OCI-LY7 (cell line): ENCODE data around the gene CCDC9. TPM values are rescaled to one million over a fixed set of nuclear protein-coding genes. Genes with fewer than 3 reads are reported as not detected.

Experiments
- BruUV-seq: library from RNA; stranded (reverse); fragments of 400-500 nt; replicated peaks from 2 replicates; lab custom pipeline; 2021; lab: Mats Ljungman, UMichigan
- CTCF ChIA-PET: fragments of 300-600 bp; sonication (Branson Sonifier 250); formaldehyde crosslinking; loops from one replicate; lab custom pipeline; 2022; ENCODE audit warnings: antibody characterized with exemption; ENCODE audit not compliant: unreplicated experiment; lab: Charles Lee
- POLR2A ChIA-PET: fragments of 300-600 bp; sonication (Branson Sonifier 250); formaldehyde crosslinking; loops from one replicate; lab custom pipeline; 2022; ENCODE audit warnings: antibody characterized with exemption; lab: Charles Lee
- DNase-seq: peaks from one replicate; pipeline ENCODE4 v3.0.0-alpha.2; 2015; ENCODE audit warnings: low spot score
- H2AFZ ChIP-seq: fragments of 200-600 bp; sonication (generic), shearing (Covaris generic); 2 replicates; pipeline ENCODE4 v1.6.1; 2014; ENCODE audit warnings: mild to moderate bottlenecking, antibody characterized with exemption, low read length, moderate library complexity
- H3K27ac ChIP-seq: fragments of 200-600 bp; sonication (generic); 2 replicates; pipeline ENCODE4 v1.5.1; 2014; ENCODE audit warnings: mixed run types, low read depth, mild to moderate bottlenecking, moderate library complexity, low read length, inconsistent platforms; ENCODE audit not compliant: poor library complexity, severe bottlenecking
- H3K36me3 ChIP-seq: fragments of 200-600 bp; sonication (generic); 2 replicates; pipeline ENCODE4 v1.6.1; 2014; ENCODE audit warnings: mild to moderate bottlenecking, antibody characterized with exemption, low read length, moderate library complexity, mixed read lengths; ENCODE audit not compliant: insufficient read depth
- H3K4me1 ChIP-seq: fragments of 200-600 bp; sonication (generic); 2 replicates; pipeline ENCODE4 v1.5.1; 2014; ENCODE audit warnings: mild to moderate bottlenecking, low read length; ENCODE audit not compliant: insufficient read depth, poor library complexity, severe bottlenecking
- H3K4me2 ChIP-seq: fragments of 200-600 bp; sonication (generic); 2 replicates; pipeline ENCODE4 v1.6.1; 2014; ENCODE audit warnings: mild to moderate bottlenecking, low read length
- H3K4me3 ChIP-seq: fragments of 200-600 bp; sonication (generic); 2 replicates; pipeline ENCODE4 v1.5.1; 2014; ENCODE audit warnings: mild to moderate bottlenecking, low read depth, low read length; ENCODE audit not compliant: poor library complexity, severe bottlenecking
- H3K79me2 ChIP-seq: fragments of 200-600 bp; sonication (generic); 2 replicates; pipeline ENCODE4 v1.6.1; 2016; ENCODE audit warnings: low read depth, mild to moderate bottlenecking, low read length, moderate library complexity, mixed read lengths; ENCODE audit not compliant: insufficient read depth
- H3K9me2 ChIP-seq: fragments of 200-600 bp; sonication (generic); 2 replicates; pipeline ENCODE4 v1.6.1; 2016; ENCODE audit warnings: mild to moderate bottlenecking, low read length, mixed read lengths; ENCODE audit not compliant: insufficient read depth
- H3K9me3 ChIP-seq: fragments of 200-600 bp; sonication (generic); 2 replicates; pipeline ENCODE4 v1.6.1; 2014; ENCODE audit warnings: mild to moderate bottlenecking, mixed run types, low read length, mixed read lengths
- H4K20me1 ChIP-seq: fragments of 200-600 bp; sonication (generic); 2 replicates; pipeline ENCODE4 v1.6.1; 2014; ENCODE audit warnings: mild to moderate bottlenecking, antibody characterized with exemption, low read length, moderate library complexity, mixed read lengths; ENCODE audit not compliant: insufficient read depth
- CTCF ChIP-seq: fragments of 200-600 bp; sonication (generic); conservative IDR thresholded peaks from 2 replicates; pipeline ENCODE4 v1.5.1; 2014; ENCODE audit warnings: mild to moderate bottlenecking, antibody characterized with exemption, low read length, moderate library complexity, mixed read lengths
- EZH2phosphoT487 ChIP-seq: fragments of 200-600 bp; sonication (generic); IDR thresholded peaks from 2 replicates; pipeline ENCODE4 v1.6.1; 2018; ENCODE audit warnings: low read depth, borderline replicate concordance, mild to moderate bottlenecking, mixed run types, antibody characterized with exemption, low read length, moderate library complexity, mixed read lengths
- intact Hi-C: fragments of 100-400 bp; cut with micrococcal nuclease; formaldehyde crosslinking; loops from one replicate; pipeline ENCODE4 v1.10.0; 2022; ENCODE audit not compliant: unreplicated experiment
- total RNA-seq, 2 experiments: library from RNA; depleted of rRNA in 1 of 2; stranded (reverse); fragments of >200 nt in 1 of 2; shearing (Covaris generic) in 1 of 2; gene quantifications; 2 replicates each; pipeline ENCODE4 v1.2.3, GENCODE V29; 2014 to 2022

Gene CCDC9
- total RNA-seq, 2 experiments from 2014 or later: 7.9 to 19.7 TPM

GRCh38 chr19:47309608-47310007, 53.3 kb downstream of the CCDC9 start, which contains the start of gene C5AR1:
Gene C5AR1 (plus strand): TSS chr19:47309861. CDS start chr19:47309896, 35 bp downstream.
- intact Hi-C loops: no loop called here
- POLR2A ChIA-PET: no interaction called here

GRCh38 chr19:47310323-47310722, 54.0 kb downstream of the CCDC9 start:
- no TSS peak for BruUV-seq
- H3K9me3 ChIP-seq: no peaks in the 10 kb centered on the region
- TF ChIP-seq EZH2phosphoT487 (no peak), CTCF (no peak)
- intact Hi-C loops: no loop called here
- no peak overlapping the region for H2AFZ ChIP-seq
- H3K27ac ChIP-seq: no peak overlapping the region
- H3K4me1 ChIP-seq: no peaks in the 10 kb centered on the region
- H3K79me2 ChIP-seq: no peaks in the 10 kb centered on the region
- H3K36me3 ChIP-seq: no peaks in the 10 kb centered on the region
- DNase-seq: no peak
- H3K9me2 ChIP-seq: no peaks in the 10 kb centered on the region
- no peak overlapping the region for H3K4me2 ChIP-seq
- ChIA-PET POLR2A (no interaction called here), CTCF (no interaction called here)
- H3K4me3 ChIP-seq: no peak overlapping the region
- no peaks in the 10 kb centered on the region for H4K20me1 ChIP-seq

More at GRCh38 chr19:47309608-47310007, 53.3 kb downstream of the CCDC9 start, which contains the start of gene C5AR1:
- CTCF ChIA-PET: no interaction called here
- no peak within 1 kb of the TSS for H2AFZ ChIP-seq
- no peak within 1 kb of the TSS for H3K4me3 ChIP-seq
- H3K36me3 ChIP-seq: no peaks in the 10 kb centered on the region
- no peaks in the 10 kb centered on the region for H3K9me3 ChIP-seq
- no peaks in the 10 kb centered on the region for H3K4me1 ChIP-seq
- H3K79me2 ChIP-seq: no peaks in the 10 kb centered on the region
- no peaks in the 10 kb centered on the region for H4K20me1 ChIP-seq
- no TSS peak for BruUV-seq
- no peak for TF ChIP-seq CTCF
- TF ChIP-seq EZH2phosphoT487: no peak
- H3K9me2 ChIP-seq: no peaks in the 10 kb centered on the region
- no peak within 1 kb of the TSS for H3K27ac ChIP-seq
- no peak within 1 kb of the TSS for H3K4me2 ChIP-seq
- DNase-seq: no peak

GRCh38 chr19:47310819-47311218, 54.5 kb downstream of the CCDC9 start:
- POLR2A ChIA-PET: no interaction called here

More at GRCh38 chr19:47310819-47311218, 54.5 kb downstream of the CCDC9 start:
- Histone ChIP-seq H4K20me1 (no peaks in the 10 kb centered on the region), H3K4me2 (no peak overlapping the region), H3K4me3 (no peak overlapping the region), H3K9me3 (no peaks in the 10 kb centered on the region), H3K36me3 (no peaks in the 10 kb centered on the region), H3K79me2 (no peaks in the 10 kb centered on the region), H3K9me2 (no peaks in the 10 kb centered on the region), H3K27ac (no peak overlapping the region), H3K4me1 (no peaks in the 10 kb centered on the region), H2AFZ (no peak overlapping the region)
- intact Hi-C loops: no loop called here
- CTCF ChIA-PET: no interaction called here
- DNase-seq: no peak
- no peak for TF ChIP-seq EZH2phosphoT487
- TF ChIP-seq CTCF: no peak
- no TSS peak for BruUV-seq
